Nephron progenitor cell (in vitro differentiated cells): ENCODE measurements around the gene KIAA0930.

ENCODE experiments used
- DNase-seq: peaks from one replicate; pipeline ENCODE4 v3.0.0; 2021
- H3K27ac Mint-ChIP-seq: 2 replicates; pipeline ENCODE4 v1.8.0; 2021; ENCODE audit warnings: mild to moderate bottlenecking, moderate library complexity, mixed read lengths
- H3K27me3 Mint-ChIP-seq: 2 replicates; pipeline ENCODE4 v1.8.0; 2021; ENCODE audit warnings: mild to moderate bottlenecking, low read depth, mixed read lengths; ENCODE audit not compliant: poor library complexity
- H3K36me3 Mint-ChIP-seq: 2 replicates; pipeline ENCODE4 v1.8.0; 2021; ENCODE audit warnings: low read depth, mixed read lengths
- H3K4me1 Mint-ChIP-seq: 2 replicates; pipeline ENCODE4 v1.8.0; 2021; ENCODE audit warnings: mixed read lengths
- H3K4me3 Mint-ChIP-seq: 2 replicates; pipeline ENCODE4 v1.8.0; 2021; ENCODE audit warnings: mild to moderate bottlenecking, moderate library complexity, mixed read lengths
- H3K9me3 Mint-ChIP-seq: 2 replicates; pipeline ENCODE4 v1.8.0; 2021; ENCODE audit warnings: mild to moderate bottlenecking, moderate library complexity, mixed read lengths
- CTCF ChIP-seq: fragments of 200-600 bp; sonication (generic); IDR thresholded peaks from 2 replicates; pipeline ENCODE4 v1.5.0; 2021; ENCODE audit warnings: antibody characterized with exemption

Gene KIAA0930

DNA sequence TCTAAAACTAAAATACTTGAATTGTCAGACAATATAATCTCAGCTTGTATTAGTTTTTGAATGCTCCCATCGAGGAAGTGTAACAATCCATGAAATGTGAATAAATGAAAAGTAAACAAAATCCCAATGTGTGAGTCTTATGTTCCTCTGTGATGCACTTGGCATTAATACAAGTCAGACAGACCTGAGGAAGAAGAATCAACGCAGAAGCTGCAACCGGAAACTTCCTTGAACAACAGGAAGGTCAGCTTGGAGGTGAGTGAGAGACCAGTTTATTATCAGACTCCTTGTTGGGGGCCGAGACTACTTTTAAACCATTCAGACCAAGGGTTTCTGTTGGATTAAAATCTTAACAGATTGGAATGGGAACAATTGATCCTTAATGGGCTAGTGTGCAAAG, 52.8 kb downstream of the KIAA0930 start:
- Mint-ChIP-seq H3K4me1 (peaks cover 37% of the 10 kb centered on the region), H3K36me3 (peaks cover 29% of the 10 kb centered on the region), H3K27me3 (peaks cover 4% of the 10 kb centered on the region), H3K4me3 (no peak overlapping the region), H3K9me3 (no peaks in the 10 kb centered on the region), H3K27ac (peak overlapping the region; percentile 81)
- TF ChIP-seq CTCF: no peak
- no peak for DNase-seq

GRCh38 chr22:45185718-45186514, 54.8 kb downstream of the KIAA0930 start:
- TF ChIP-seq CTCF: no peak
- H3K27ac Mint-ChIP-seq: peak overlapping the region; percentile 2
- H3K9me3 Mint-ChIP-seq: no peaks in the 10 kb centered on the region

DNA sequence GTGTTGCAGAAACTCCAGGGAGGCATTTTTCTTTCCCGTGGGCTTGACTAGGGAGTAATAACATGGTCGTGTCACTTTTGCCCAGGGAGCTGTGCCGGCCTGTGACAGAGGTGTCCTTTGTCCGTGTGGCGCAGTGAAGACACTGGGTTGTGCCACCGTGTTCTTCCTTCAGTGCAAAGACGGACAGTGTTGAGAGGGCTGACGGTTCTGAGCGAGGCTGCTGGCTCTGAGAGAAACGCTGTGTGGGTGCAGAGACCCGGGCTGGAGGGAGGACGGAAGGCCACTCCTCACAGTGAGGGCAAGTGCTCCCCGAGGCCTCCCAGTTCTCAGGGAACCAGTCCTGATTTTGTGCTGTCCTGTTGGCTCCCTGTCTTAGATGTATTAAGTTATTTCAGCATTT, 56.7 kb downstream of the KIAA0930 start:
- Mint-ChIP-seq H3K9me3 (no peaks in the 10 kb centered on the region), H3K4me1 (peaks cover 18% of the 10 kb centered on the region), H3K36me3 (peaks cover 64% of the 10 kb centered on the region), H3K27me3 (no peaks in the 10 kb centered on the region), H3K4me3 (no peak overlapping the region), H3K27ac (peak overlapping the region; percentile 72)
- DNase-seq: no peak
- TF ChIP-seq CTCF: no peak

More at GRCh38 chr22:45185718-45186514, 54.8 kb downstream of the KIAA0930 start:
- Mint-ChIP-seq H3K36me3 (peaks cover 44% of the 10 kb centered on the region), H3K4me3 (no peak overlapping the region), H3K27me3 (peaks cover 4% of the 10 kb centered on the region), H3K4me1 (peaks cover 26% of the 10 kb centered on the region)
- no peak for DNase-seq

GRCh38 chr22:45181766-45182165, 58.9 kb downstream of the KIAA0930 start:
- TF ChIP-seq CTCF: no peak
- Mint-ChIP-seq H3K9me3 (no peaks in the 10 kb centered on the region), H3K36me3 (peaks cover 85% of the 10 kb centered on the region), H3K4me1 (no peaks in the 10 kb centered on the region), H3K27ac (no peak overlapping the region), H3K4me3 (no peak overlapping the region), H3K27me3 (no peaks in the 10 kb centered on the region)
- DNase-seq: no peak

GRCh38 chr22:45181240-45181639, 59.5 kb downstream of the KIAA0930 start:
- DNase-seq: no peak
- H3K27me3 Mint-ChIP-seq: no peaks in the 10 kb centered on the region
- H3K4me1 Mint-ChIP-seq: peaks cover 4% of the 10 kb centered on the region
- TF ChIP-seq CTCF: no peak
- H3K27ac Mint-ChIP-seq: no peak overlapping the region
- H3K36me3 Mint-ChIP-seq: peaks cover 90% of the 10 kb centered on the region
- no peak overlapping the region for H3K4me3 Mint-ChIP-seq
- H3K9me3 Mint-ChIP-seq: no peaks in the 10 kb centered on the region

- Mint-ChIP-seq H3K27me3 (no peaks in the 10 kb centered on the region), H3K4me3 (no peak overlapping the region), H3K36me3 (peaks cover 95% of the 10 kb centered on the region), H3K4me1 (peaks cover 11% of the 10 kb centered on the region), H3K27ac (no peak overlapping the region), H3K9me3 (no peaks in the 10 kb centered on the region)
- TF ChIP-seq CTCF: no peak
- DNase-seq: no peak
Measured at GRCh38 chr22:45180146-45180679, 60.5 kb downstream of the KIAA0930 start.
